ENCODE measurements around the gene AHCTF1. TPM values are rescaled to one million over a fixed set of nuclear protein-coding genes. Genes with fewer than 3 reads are reported as not detected.

Gene AHCTF1
- total and polyA plus RNA-seq, 10 of the 15 experiments (the other 5 are each of a cell fraction or from before 2014, with no cell fraction given): 3.4 to 45.5 (median 17.8) TPM

GRCh38 chr1:246931549-246932365 lies at the start of gene AHCTF1 (continued):
- 0 out of 2 replicates have a peak, but pooled peaks have one; percentile 45 for TF ChIP-seq RELB (IDR thresholded peaks at IDR 0.05; ENCODE audit: low read depth)
- no peak for TF ChIP-seq SMC3 (IDR thresholded peaks at IDR 0.05; ENCODE audit: borderline replicate concordance, low read length)
- no peak for TF ChIP-seq ZBTB33 (IDR thresholded peaks at IDR 0.05)
- peak; percentile 99 for TF ChIP-seq E2F4 (IDR thresholded peaks at IDR 0.05; ENCODE audit: low read depth, low read length)
- peak in 1 of 2 experiments; percentile 36; a peak in 2 of 4 replicates for TF ChIP-seq SRF (IDR thresholded peaks at IDR 0.05; ENCODE audit: low read depth in 2 of 2, low read length in 2 of 2)
- no peak for TF ChIP-seq SUPT20H (IDR thresholded peaks at IDR 0.05; ENCODE audit: borderline replicate concordance, control insufficient read depth, low read depth, low read length)
- TF ChIP-seq PBX3 (IDR thresholded peaks at IDR 0.05; ENCODE audit: insufficient replicate concordance, low read depth, low read length): no peak
- no peak for TF ChIP-seq KAT2A (conservative IDR thresholded peaks at IDR 0.05; ENCODE audit: control insufficient read depth, low read depth, low read length)
- peak; percentile 89 for TF ChIP-seq CBFB (IDR thresholded peaks at IDR 0.05; ENCODE audit: low read depth)
- TF ChIP-seq HDAC6 (IDR thresholded peaks at IDR 0.05; ENCODE audit: unreplicated experiment): peak; percentile 90
- TF ChIP-seq MEF2A (IDR thresholded peaks at IDR 0.05; ENCODE audit: insufficient read depth, low read depth, low read length): no peak
- peak; percentile 87; the same call in 1 of the 2 replicates for TF ChIP-seq POLR2AphosphoS2 (IDR thresholded peaks at IDR 0.05; ENCODE audit: low read depth, low read length)
- TF ChIP-seq MYC (IDR thresholded peaks at IDR 0.05; ENCODE audit: insufficient read depth, insufficient read length, insufficient replicate concordance, low read length, severe bottlenecking): no peak
- TF ChIP-seq JUND (IDR thresholded peaks at IDR 0.05; ENCODE audit: low read depth, low read length): no peak
- TF ChIP-seq MXI1 (IDR thresholded peaks at IDR 0.05; ENCODE audit: low read depth, low read length): peak; percentile 76
- peak; percentile 65; the same call in 1 of the 2 replicates for TF ChIP-seq CREM (IDR thresholded peaks at IDR 0.05; ENCODE audit: low read depth)
- TF ChIP-seq BCL11A (IDR thresholded peaks at IDR 0.05; ENCODE audit: low read depth, low read length): no peak
- TF ChIP-seq MTA2 (IDR thresholded peaks at IDR 0.05; ENCODE audit: low read depth): no peak
- no peak for TF ChIP-seq BCLAF1 (IDR thresholded peaks at IDR 0.05)
- TF ChIP-seq FOXM1 (IDR thresholded peaks at IDR 0.05; ENCODE audit: low read depth, low read length): no peak
